HG03565 (cell line): ENCODE data around the gene PCMTD2.
"Not testable (repeated sequence)": the region's sequence is repeated elsewhere in the genome, so short reads cannot be mapped to it uniquely, and the experiment has no call there.

ENCODE experiments used
- ATAC-seq: cut with Tn5 transposase; IDR thresholded peaks from one replicate; pipeline ENCODE4 v1.9.1; 2021; ENCODE audit warnings: mild to moderate bottlenecking, moderate library complexity; ENCODE audit not compliant: unreplicated experiment

Gene PCMTD2

DNA sequence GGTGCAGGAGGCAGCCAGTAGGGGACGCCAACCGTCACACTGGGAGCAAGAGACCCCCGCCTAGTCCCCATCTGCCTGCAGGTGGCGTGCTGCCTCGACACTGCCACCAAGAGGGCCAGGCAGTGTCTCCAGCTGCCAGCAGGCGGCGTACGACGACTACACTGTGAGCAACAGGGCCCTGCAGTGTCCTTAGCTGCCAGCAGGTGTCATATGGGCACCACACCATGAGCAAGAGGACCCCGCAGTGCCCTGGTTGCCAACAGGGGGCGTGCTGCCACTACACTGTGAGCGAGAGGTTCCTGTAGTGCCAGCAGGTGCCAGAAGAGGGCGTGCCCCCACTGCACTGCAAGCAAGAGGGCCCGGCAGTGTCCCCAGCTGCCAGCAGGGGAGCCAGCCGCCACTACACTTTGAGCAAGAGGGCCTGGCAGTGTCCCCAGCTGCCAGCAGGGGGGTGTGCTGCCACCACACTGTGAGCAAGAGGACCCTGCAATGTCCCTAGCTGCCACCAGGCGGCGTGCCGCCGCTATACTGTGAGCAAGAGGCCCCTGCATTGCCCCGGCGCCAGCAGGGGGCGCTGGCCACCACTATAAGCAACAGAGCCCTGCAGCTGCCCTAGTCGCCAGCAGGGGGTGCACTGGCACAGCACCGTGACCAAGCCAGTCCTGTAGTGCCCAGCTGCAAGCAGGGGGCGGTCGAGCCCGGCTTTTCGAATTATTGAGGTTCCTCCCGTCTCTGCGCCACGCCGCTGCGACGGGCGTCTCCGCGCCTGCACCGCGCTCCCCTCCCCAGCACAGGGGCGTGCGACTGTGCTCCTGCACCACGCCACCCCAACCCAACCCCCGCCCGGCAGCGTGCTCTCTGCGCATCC is 30.3 kb downstream of the PCMTD2 start:
- ATAC-seq, result peak; percentile 79

DNA sequence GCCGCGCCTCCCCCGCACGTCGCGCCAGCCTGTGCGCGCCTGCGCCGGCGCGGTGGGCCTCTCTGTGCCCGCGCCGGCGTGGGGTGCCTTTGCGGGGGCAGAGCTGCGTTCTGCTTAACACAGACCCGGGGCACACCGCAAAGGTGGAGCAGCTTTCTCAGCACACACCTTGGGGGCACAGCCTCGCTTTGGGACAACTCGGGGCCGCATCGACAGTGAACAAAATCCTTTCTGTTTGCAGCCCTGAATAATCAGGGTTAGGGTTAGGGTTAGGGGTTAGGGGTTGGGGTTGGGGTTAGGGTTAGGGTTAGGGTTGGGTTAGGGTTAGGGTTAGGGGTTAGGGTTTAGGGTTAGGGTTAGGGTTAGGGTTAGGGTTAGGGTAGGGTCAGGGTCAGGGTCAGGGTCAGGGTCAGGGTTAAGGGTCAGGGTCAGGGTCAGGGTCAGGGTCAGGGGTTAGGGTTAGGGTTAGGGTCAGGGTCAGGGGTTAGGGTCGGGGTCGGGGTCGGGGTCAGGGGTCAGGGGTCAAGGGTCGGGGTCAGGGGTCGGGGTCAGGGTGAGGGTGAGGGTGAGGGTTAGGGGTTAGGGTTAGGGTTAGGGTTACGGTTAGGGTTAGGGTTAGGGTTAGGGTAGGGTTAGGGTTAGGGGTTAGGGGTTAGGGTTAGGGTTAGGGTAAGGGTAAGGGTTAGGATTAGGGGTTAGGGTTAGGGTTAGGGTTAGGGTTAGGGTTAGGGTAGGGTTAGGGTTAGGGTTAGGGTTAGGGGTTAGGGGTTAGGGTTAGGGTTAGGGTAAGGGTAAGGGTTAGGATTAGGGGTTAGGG is 31.1 kb downstream of the PCMTD2 start:
- not testable (repeated sequence) for ATAC-seq

DNA sequence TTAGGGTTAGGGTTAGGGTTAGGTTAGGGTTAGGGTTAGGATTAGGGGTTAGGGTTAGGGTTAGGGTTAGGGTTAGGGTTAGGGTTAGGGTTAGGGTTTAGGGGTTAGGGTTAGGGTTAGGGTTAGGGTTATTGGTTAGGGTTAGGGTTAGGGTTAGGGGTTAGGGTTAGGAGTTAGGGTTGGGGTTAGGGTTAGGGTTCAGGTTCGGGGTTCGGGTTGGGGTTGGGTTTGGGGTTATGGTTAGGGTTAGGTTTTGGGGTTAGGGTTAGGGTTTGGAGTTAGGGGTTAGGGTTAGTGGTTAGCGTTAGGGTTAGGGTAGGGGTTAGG is 31.7 kb downstream of the PCMTD2 start:
- ATAC-seq, result not testable (repeated sequence)

DNA sequence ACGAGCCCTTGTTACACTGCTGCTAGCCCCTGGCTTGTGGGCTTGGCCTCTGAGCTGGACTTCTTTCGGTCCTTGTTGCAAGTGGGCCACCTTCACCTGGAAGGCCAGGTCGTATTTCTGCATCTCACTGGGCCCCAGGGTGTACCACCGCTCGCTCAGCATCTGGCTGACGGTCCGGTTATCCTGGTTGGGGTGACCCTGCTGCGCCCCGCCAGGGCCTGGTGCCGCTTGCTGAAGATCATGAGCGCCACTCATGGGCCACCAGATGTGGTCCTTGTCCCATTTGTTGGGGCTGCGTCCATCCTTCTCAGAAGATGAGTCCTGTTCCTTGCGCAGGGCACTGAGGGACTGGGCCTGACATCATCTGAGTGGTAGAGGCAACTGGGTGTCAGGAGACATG is 36.6 kb downstream of the PCMTD2 start:
- not testable (repeated sequence) for ATAC-seq

DNA sequence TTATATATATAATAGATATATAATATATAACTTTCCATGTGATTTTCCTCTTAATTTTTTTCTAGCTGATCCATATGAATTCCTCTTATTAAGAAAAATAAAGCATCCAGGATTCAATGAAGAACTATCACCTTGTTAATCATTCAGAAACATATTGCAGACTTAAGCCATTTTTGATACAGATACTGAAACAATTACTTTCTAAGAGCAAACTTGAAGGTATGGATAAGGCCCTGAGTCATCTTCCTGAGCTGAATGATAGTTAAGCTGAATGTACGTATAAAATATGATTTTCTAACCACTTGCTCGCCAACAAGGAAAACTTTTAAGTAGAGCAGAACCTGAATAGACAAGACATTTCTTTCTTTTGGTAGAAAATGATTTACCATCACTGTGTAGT is 47.5 kb downstream of the PCMTD2 start:
- not testable (repeated sequence) for ATAC-seq

DNA sequence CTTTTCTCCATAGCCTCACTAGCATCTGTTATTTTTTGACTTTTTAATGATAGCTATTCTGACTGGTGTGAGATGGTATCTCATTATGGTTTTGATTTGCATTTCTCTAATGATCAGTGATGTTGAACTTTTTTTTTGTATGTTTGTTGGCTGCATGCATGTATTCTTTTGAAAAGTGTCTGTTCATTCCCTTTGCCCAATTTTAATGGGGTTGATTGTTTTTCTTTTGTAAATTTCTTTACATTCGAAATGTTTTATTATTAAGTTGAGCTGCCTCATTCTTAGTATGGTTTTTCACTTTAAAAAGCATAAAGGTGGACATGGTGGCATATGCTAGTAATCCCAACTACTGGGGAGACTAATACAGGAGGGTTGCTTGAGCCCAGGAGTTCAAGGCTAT is 58.2 kb downstream of the PCMTD2 start:
- ATAC-seq, result not testable (repeated sequence)

DNA sequence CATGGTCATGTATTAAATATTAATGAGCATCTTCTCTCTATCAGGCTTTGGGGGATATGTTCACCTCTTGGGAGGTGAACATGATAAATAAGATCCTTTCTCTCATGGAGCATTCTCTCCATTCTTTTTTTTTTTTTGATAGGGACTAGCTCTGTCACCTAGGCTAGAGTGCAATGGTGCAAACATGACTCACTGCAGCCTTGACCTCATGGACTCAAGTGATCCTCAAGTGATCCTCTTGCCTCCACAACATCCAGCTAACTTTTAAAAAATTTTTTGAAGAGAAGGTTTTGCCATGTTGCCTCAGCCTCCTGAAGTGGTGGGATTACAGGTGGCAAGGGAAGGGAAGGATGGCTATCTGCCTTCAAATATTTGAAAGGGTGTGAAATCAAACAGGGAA is 59.8 kb downstream of the PCMTD2 start:
- not testable (repeated sequence) for ATAC-seq

DNA sequence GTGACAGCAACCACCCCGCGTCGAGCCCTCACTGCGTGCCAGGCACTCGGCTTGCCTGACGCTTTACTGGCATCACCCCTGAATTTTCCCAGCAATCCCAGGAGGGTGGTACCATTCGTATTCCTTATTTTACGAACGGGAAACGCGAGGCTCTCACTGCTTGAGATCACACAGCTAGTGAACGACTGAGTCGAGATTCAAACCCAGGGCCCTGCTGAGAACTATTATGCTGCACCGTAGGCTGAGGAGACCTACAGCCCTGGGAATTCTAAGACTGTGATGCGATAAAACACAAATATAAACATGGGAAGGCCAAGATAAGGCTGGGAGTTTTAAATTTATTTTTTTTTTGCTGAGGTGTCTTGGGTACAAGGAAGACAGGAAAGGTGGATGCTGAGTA is 60.3 kb downstream of the PCMTD2 start:
- ATAC-seq, result not testable (repeated sequence)

DNA sequence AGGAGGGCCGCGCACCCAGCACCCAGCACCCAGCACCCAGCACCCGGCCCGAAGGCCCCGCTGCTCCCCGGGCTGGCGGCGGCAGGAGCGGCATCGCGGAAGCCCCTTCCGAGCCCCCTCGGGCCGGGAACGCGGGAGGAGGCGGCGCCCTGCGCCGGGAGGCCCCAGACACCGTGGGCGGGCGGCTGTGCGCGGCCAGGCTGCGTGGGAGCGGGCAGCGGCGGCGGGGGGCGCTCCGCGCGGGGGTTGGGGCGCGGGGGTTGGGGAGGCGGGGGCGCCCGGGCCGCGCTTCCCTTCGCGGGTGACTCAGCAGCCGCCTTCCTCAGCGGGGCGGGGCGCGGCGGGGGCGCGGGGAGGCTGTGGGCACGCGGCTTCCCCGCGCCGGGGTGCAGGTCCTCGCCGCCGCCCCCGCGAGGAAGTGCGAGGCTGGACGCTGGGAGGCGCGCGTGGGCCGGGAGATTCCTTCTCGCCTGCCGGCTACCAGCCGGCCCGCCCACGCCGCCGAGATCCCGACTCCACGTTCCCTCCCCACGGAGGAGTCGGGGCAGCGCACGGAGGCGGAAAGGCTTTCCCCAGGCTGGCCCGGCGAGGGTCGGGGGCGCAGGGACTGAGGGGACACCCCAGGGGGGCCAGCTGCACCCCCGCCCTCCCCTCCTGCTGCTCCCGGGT is 61.0 kb downstream of the PCMTD2 start:
- not testable (repeated sequence) for ATAC-seq

DNA sequence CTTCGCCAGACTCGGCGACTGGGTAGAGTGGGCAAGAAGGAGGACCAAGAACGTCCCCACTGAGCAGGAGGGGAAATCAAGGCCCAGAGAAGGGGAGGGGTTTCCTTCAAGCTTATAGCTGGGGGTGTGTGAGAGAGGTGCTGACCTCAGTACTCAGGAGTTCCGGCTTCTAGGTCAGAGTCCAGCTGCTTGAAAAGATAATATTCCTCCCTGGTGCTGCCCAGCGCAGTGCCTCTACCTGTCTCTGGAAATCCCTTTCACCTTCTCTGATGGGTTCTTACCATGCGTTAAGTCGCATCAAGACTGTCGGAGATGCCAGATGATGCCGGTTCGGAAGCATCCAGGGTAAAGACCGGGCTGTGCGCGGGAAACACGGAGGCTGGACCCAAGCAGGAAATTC is 61.8 kb downstream of the PCMTD2 start:
- not testable (repeated sequence) for ATAC-seq

DNA sequence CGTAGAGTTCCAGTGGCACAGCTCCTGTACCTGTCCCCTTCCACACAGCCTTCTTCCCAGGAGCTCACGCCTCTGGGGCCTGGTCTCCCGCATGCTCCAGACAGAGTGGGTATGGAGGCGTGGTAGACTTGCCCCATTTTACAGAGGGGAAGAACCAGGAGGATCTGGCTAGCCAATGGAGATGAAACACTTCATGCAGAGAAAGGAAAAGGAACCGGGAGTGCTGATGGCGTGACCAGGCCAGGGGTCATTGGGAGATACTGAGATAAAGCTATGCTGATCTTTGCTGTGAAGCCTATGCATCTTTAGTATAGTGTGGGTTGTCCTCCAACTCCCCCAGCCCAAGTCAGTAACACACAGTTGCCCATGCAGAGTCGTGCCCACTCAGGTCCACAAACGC is 62.5 kb downstream of the PCMTD2 start:
- not testable (repeated sequence) for ATAC-seq

DNA sequence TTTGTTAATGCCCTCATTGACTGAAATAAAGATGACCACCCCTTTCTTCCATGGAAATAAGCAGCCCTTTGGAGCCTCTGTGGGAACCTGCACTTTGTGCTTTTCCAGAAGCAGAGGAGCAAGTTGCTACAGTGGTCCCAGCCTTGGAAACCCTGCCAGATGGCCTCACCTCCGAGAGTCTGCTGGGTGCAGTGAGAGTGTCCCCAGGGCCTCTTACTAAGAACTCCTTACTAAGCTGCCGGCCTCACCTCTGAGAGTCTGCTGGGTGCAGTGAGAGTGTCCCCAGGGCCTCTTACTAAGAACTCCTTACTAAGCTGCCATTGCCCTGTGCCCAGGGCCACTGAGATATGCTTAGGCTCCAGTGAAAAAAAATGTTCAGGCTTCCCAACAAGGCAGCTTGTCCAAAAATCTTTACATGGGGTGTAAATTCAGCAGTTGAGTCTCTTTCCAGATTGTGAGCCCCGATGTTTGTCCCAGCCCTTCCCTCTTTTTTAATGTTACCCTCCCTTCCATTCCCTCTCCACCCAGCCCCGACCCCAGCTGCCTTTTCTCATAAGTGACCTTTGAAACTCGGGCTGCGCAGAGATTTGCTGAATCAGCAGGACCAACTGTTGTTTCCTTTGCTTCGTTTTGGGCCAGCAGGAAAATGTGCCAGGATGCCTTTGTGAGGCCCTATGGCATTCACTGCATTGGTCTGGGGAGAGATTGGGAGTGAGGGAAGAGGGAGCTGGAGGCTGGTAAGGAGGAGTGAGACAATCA is 66.7 kb downstream of the PCMTD2 start:
- ATAC-seq, result not testable (repeated sequence)
